ENCODE data around the gene DOCK11. TPM values are rescaled to one million over a fixed set of nuclear protein-coding genes. Genes with fewer than 3 reads are reported as not detected.

Gene DOCK11
- total and polyA plus RNA-seq, 2 donors (not counting 3 experiments of a cell fraction or from before 2014, with no cell fraction given) = 0.37 to 0.86 TPM

DNA sequence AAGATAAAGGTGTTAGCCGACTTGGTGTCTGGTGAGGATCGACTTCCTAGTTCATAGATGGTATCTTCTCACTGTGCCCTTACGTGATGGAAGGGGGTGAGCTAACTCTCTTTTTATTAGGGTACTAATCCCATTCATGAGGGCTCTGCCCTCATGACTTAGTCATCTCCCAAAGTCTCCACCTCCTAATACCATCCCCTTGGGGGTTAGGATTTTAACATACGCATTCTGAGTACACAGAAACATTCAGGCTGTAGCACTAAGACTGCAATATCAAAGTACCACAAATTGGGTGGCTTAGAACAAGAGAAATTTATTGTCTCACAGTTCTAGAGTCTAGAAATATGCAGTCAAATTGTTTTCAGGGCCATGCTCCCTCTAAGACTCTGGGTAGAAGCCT is 173.8 kb downstream of the DOCK11 start:
- Histone ChIP-seq H3K36me3 (ENCODE audit: control insufficient read depth in 2 of 2, extremely low read depth in 1 of 2, insufficient read depth in 2 of 2, low read length in 2 of 2) (no peaks in the 10 kb centered on the region), H3K4me3 (replicated peaks in 1 of 3; ENCODE audit: insufficient read depth in 1 of 3, low read depth in 1 of 3, low read length in 3 of 3) (no peak overlapping the region), H3K79me2 (ENCODE audit: control insufficient read depth, insufficient read depth, low read length) (no peaks in the 10 kb centered on the region), H2AFZ (ENCODE audit: low read depth, low read length) (no peak overlapping the region), H3K27ac (ENCODE audit: insufficient read depth, low read depth, low read length) (no peak overlapping the region), H3K4me2 (ENCODE audit: insufficient read depth, low read length) (no peak overlapping the region), H3K27me3 (ENCODE audit: control insufficient read depth in 2 of 2, insufficient read depth in 2 of 2, low read length in 2 of 2) (no peaks in the 10 kb centered on the region), H3K4me1 (ENCODE audit: control insufficient read depth, extremely low read depth, insufficient read depth, low read length) (no peaks in the 10 kb centered on the region), H4K20me1 (replicated peaks; ENCODE audit: control insufficient read depth, extremely low read depth, insufficient read depth, low read length) (no peaks in the 10 kb centered on the region), H3K9me3 (replicated peaks; ENCODE audit: control insufficient read depth, insufficient read depth, low read length) (no peaks in the 10 kb centered on the region), H3K9me1 (replicated peaks; ENCODE audit: control insufficient read depth, extremely low read depth, insufficient read depth, low read length) (no peaks in the 10 kb centered on the region), H3K9ac (replicated peaks; ENCODE audit: extremely low read depth, insufficient read depth, low read length) (no peak overlapping the region)
- no peak for DNase-seq (ENCODE audit: low read depth, low spot score)
- BruUV-seq (replicated peaks) = no TSS peak
- POLR2A ChIA-PET = no interaction called here
- dilution Hi-C loops (cut with MboI; ENCODE audit: extremely low pct_ligation_motif_present, low sequenced_read_pairs) = no loop called here
- intact Hi-C loops (cut with micrococcal nuclease) = no loop called here
- FAIRE-seq = no peak
- CTCF ChIA-PET = no interaction called here
- TF ChIP-seq EZH2 (IDR thresholded peaks at IDR 0.05; ENCODE audit: borderline replicate concordance, low read depth, low read length, severe bottlenecking) (no peak), MYC (IDR thresholded peaks at IDR 0.05; ENCODE audit: low read depth, low read length) (no peak), POLR2A (IDR thresholded peaks at IDR 0.05; ENCODE audit: low read depth, low read length) (no peak), GATA2 (IDR thresholded peaks at IDR 0.05; ENCODE audit: insufficient read depth, insufficient read length, low read depth, low read length) (no peak), FOS (IDR thresholded peaks at IDR 0.05; ENCODE audit: borderline replicate concordance, insufficient read depth, low read length) (no peak), POLR2AphosphoS5 (IDR thresholded peaks at IDR 0.05; ENCODE audit: insufficient read depth, low read depth, low read length) (no peak), JUN (IDR thresholded peaks at IDR 0.05; ENCODE audit: borderline replicate concordance, insufficient read depth, insufficient read length, low read depth) (no peak)
- TF ChIP-seq, protein P1, sequence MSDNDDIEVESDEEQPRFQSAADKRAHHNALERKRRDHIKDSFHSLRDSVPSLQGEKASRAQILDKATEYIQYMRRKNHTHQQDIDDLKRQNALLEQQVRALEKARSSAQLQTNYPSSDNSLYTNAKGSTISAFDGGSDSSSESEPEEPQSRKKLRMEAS (IDR thresholded peaks at IDR 0.05; ENCODE audit: insufficient read depth, insufficient read length) = no peak
- TF ChIP-seq, protein P2, sequence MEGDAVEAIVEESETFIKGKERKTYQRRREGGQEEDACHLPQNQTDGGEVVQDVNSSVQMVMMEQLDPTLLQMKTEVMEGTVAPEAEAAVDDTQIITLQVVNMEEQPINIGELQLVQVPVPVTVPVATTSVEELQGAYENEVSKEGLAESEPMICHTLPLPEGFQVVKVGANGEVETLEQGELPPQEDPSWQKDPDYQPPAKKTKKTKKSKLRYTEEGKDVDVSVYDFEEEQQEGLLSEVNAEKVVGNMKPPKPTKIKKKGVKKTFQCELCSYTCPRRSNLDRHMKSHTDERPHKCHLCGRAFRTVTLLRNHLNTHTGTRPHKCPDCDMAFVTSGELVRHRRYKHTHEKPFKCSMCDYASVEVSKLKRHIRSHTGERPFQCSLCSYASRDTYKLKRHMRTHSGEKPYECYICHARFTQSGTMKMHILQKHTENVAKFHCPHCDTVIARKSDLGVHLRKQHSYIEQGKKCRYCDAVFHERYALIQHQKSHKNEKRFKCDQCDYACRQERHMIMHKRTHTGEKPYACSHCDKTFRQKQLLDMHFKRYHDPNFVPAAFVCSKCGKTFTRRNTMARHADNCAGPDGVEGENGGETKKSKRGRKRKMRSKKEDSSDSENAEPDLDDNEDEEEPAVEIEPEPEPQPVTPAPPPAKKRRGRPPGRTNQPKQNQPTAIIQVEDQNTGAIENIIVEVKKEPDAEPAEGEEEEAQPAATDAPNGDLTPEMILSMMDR (IDR thresholded peaks at IDR 0.05; ENCODE audit: extremely low read depth in 1 of 2, insufficient read depth in 1 of 2, low read depth in 1 of 2, low read length in 2 of 2) = no peak
